A549 (cell line): ENCODE data around the gene CNNM3. TPM values are rescaled to one million over a fixed set of nuclear protein-coding genes. Genes with fewer than 3 reads are reported as not detected.
A peak's percentile ranks its signal among the peaks of the same experiment; 100 is the strongest.

ENCODE experiments used
- ATAC-seq, 2 experiments: fragments of 200-7000 bp in 1 of 2; fragments of >200 bp in 1 of 2; cut with Nextera tagmentation in 1 of 2; cut with Tn5 transposase in 1 of 2; 3 replicates each; pipeline versions ENCODE4 v1.8.0 to v1.9.1; 2018 to 2020; ENCODE audit warnings: mild to moderate bottlenecking in 1 of 2, moderate library complexity in 1 of 2
- CTCF ChIA-PET: fragments of 300-600 bp; sonication (Branson Sonifier 250); formaldehyde crosslinking; extraction: SDS; loops from one replicate; lab custom pipeline; 2021; ENCODE audit warnings: antibody characterized with exemption, inconsistent platforms; lab: Yijun Ruan, JAX
- POLR2A ChIA-PET: fragments of 350-600 bp; formaldehyde crosslinking; extraction: SDS; loops from one replicate; lab custom pipeline; 2021; ENCODE audit warnings: antibody characterized with exemption, inconsistent platforms; lab: Yijun Ruan, JAX
- DNase-seq, 2 experiments: peaks; one replicate each; pipeline versions ENCODE4 v3.0.0 to v3.0.0-alpha.2; 2011 to 2016; ENCODE audit warnings: low read depth in 1 of 2, low spot score in 1 of 2
- FAIRE-seq: peaks from 2 replicates; lab custom pipeline; 2011; peaks lifted over from hg19 to GRCh38; lab: Jason Lieb, UNC
- H3K27ac ChIP-seq, 2 experiments: fragments of >200 bp; sonication (Bioruptor Twin); formaldehyde crosslinking; 3 replicates each; pipeline ENCODE4 v1.5.1; 2016 to 2017
- H3K4me1 ChIP-seq: fragments of >200 bp; sonication (Bioruptor Twin); formaldehyde crosslinking; 3 replicates; pipeline ENCODE4 v1.6.1; 2016
- H3K4me2 ChIP-seq: fragments of >200 bp; sonication (Bioruptor Twin); formaldehyde crosslinking; 3 replicates; pipeline ENCODE4 v1.6.1; 2016
- H3K4me3 ChIP-seq: fragments of >200 bp; sonication (Bioruptor Twin); formaldehyde crosslinking; 3 replicates; pipeline ENCODE4 v1.5.1; 2016
- H3K9me3 ChIP-seq: fragments of >200 bp; sonication (Bioruptor Twin); formaldehyde crosslinking; 3 replicates; pipeline ENCODE4 v1.6.1; 2016
- BHLHE40 ChIP-seq: IDR thresholded peaks from 2 replicates; pipeline ENCODE4 v1.6.1; 2012; ENCODE audit warnings: low read depth, low read length, inconsistent platforms
- CHD2 ChIP-seq: fragments of 150-350 bp; IDR thresholded peaks from 2 replicates; pipeline ENCODE4 v1.6.1; 2014; ENCODE audit warnings: low read length; ENCODE audit not compliant: partially characterized antibody
- CHD4 ChIP-seq: fragments of 200-600 bp; sonication (generic); IDR thresholded peaks from 2 replicates; pipeline ENCODE4 v1.6.1; 2016; ENCODE audit warnings: antibody characterized with exemption, mild to moderate bottlenecking, borderline replicate concordance
- CTCF ChIP-seq: fragments of >200 bp; sonication (Bioruptor Twin); formaldehyde crosslinking; IDR thresholded peaks from 3 replicates; pipeline ENCODE4 v1.5.1; 2016
- E2F6 ChIP-seq: IDR thresholded peaks from 2 replicates; pipeline ENCODE4 v1.6.1; 2012; ENCODE audit warnings: low read depth, borderline replicate concordance
- EHF ChIP-seq: fragments of 250-450 bp; sonication (Bioruptor Pico); IDR thresholded peaks from 2 replicates; pipeline ENCODE4 v1.5.0; 2020; ENCODE audit warnings: mild to moderate bottlenecking
- EP300 ChIP-seq, 2 experiments: fragments of >200 bp; sonication (Bioruptor Twin); formaldehyde crosslinking; IDR thresholded peaks; 2 replicates in 1 of 2; 3 replicates in 1 of 2; pipeline ENCODE4 v1.6.1; 2016 to 2017
- FOSB ChIP-seq: fragments of 250-450 bp; sonication (Bioruptor Pico); IDR thresholded peaks from 2 replicates; pipeline ENCODE4 v1.5.0; 2020; ENCODE audit warnings: mild to moderate bottlenecking, moderate library complexity
- FOSL2 ChIP-seq, 2 experiments: fragments of 450-650 bp in 1 of 2; fragments of >200 bp in 1 of 2; sonication (Bioruptor Twin) in 1 of 2; formaldehyde crosslinking; IDR thresholded peaks; 2 replicates each; pipeline versions ENCODE4 v1.5.0 to v1.6.1; 2016 to 2020; ENCODE audit warnings: mild to moderate bottlenecking in 1 of 2, moderate library complexity in 1 of 2
- GATA3 ChIP-seq: IDR thresholded peaks from 2 replicates; pipeline ENCODE4 v1.6.1; 2012; ENCODE audit warnings: borderline replicate concordance
- HDAC2 ChIP-seq: fragments of 200-600 bp; sonication (generic); IDR thresholded peaks from 2 replicates; pipeline ENCODE4 v1.6.1; 2016
- HOXB5 ChIP-seq: fragments of 250-450 bp; sonication (Bioruptor Pico); IDR thresholded peaks from 2 replicates; pipeline ENCODE4 v1.5.0; 2020; ENCODE audit warnings: mild to moderate bottlenecking, moderate library complexity
- JUN ChIP-seq, 2 experiments: fragments of >200 bp; sonication (Bioruptor Twin); formaldehyde crosslinking; IDR thresholded peaks; 2 replicates in 1 of 2; 3 replicates in 1 of 2; pipeline ENCODE4 v1.6.1; 2016 to 2017
- KDM1A ChIP-seq: fragments of 200-600 bp; sonication (generic); IDR thresholded peaks from 2 replicates; pipeline ENCODE4 v1.6.1; 2016; ENCODE audit warnings: low read depth, mild to moderate bottlenecking
- KDM5A ChIP-seq: fragments of 200-600 bp; sonication (generic); IDR thresholded peaks from 2 replicates; pipeline ENCODE4 v1.6.1; 2016; ENCODE audit warnings: antibody characterized with exemption, mild to moderate bottlenecking
- MAFK ChIP-seq: fragments of 450-650 bp; IDR thresholded peaks from 2 replicates; pipeline ENCODE4 v1.6.1; 2014; ENCODE audit not compliant: partially characterized antibody
- MAX ChIP-seq: IDR thresholded peaks from 2 replicates; pipeline ENCODE4 v1.6.1; 2012
- MAZ ChIP-seq: fragments of 150-350 bp; IDR thresholded peaks from 2 replicates; pipeline ENCODE4 v1.6.1; 2014; ENCODE audit warnings: antibody characterized with exemption, low read depth, low read length, borderline replicate concordance
- MYC ChIP-seq: IDR thresholded peaks from 2 replicates; pipeline ENCODE4 v1.6.1; 2012; ENCODE audit warnings: mild to moderate bottlenecking, inconsistent platforms, low read length, improper control_type of control experiment, borderline replicate concordance
- NPAS2 ChIP-seq: fragments of 250-450 bp; sonication (Bioruptor Pico); IDR thresholded peaks from 2 replicates; pipeline ENCODE4 v1.8.0; 2022; ENCODE audit warnings: mild to moderate bottlenecking, moderate library complexity, borderline replicate concordance
- RAD21 ChIP-seq, 2 experiments: fragments of >200 bp in 1 of 2; sonication (Bioruptor Twin) in 1 of 2; formaldehyde crosslinking in 1 of 2; IDR thresholded peaks in 1 of 2; conservative IDR thresholded peaks in 1 of 2; 2 replicates in 1 of 2; 3 replicates in 1 of 2; pipeline ENCODE4 v1.6.1; 2012 to 2018; ENCODE audit warnings: inconsistent platforms in 1 of 2
- SMC3 ChIP-seq: fragments of >200 bp; sonication (Bioruptor Twin); formaldehyde crosslinking; IDR thresholded peaks from 3 replicates; pipeline ENCODE4 v1.6.1; 2018; ENCODE audit warnings: inconsistent platforms
- SREBF2 ChIP-seq: fragments of 450-650 bp; IDR thresholded peaks from 2 replicates; pipeline ENCODE4 v1.6.1; 2014; ENCODE audit warnings: mild to moderate bottlenecking, moderate library complexity
- TFCP2L1 ChIP-seq: fragments of 250-450 bp; sonication (Bioruptor Pico); IDR thresholded peaks from 2 replicates; pipeline ENCODE4 v1.5.0; 2021; ENCODE audit warnings: mild to moderate bottlenecking
- USF2 ChIP-seq: fragments of 450-650 bp; IDR thresholded peaks from 2 replicates; pipeline ENCODE4 v1.6.1; 2014; ENCODE audit warnings: antibody characterized with exemption
- ZC3H11A ChIP-seq: fragments of 450-650 bp; IDR thresholded peaks from 2 replicates; pipeline ENCODE4 v1.6.1; 2014; ENCODE audit warnings: antibody characterized with exemption, mild to moderate bottlenecking
- WGBS: methylation state at CpG from one replicate; pipeline ENCODE4 v1.1.6; 2017; ENCODE audit errors: missing lambda C conversion rate; 5-methylcytosine and 5-hydroxymethylcytosine counted together
- polyA plus RNA-seq, 4 experiments: library from polyadenylated mRNA; depleted of rRNA in 3 of 4; stranded (reverse); fragments of >200 nt; fragmentation: RNase III in 1 of 4; extraction: RNeasy Plus Mini Kit Qiagen cat#74134 plus additional on column Dnase treatment in 1 of 4; gene quantifications; 2 replicates in 3 of 4; 3 replicates in 1 of 4; pipeline ENCODE4 v1.2.3, GENCODE V29; 2011 to 2017
- TF ChIP-seq, protein P1 (sequence below): fragments of 250-450 bp; sonication (Bioruptor Pico); IDR thresholded peaks from 2 replicates; pipeline ENCODE4 v1.5.0; 2021; ENCODE audit warnings: mild to moderate bottlenecking, moderate library complexity, borderline replicate concordance
- TF ChIP-seq, protein P2 (sequence below): fragments of 150-350 bp; IDR thresholded peaks from 2 replicates; pipeline ENCODE4 v1.6.1; 2014; ENCODE audit warnings: low read depth, mild to moderate bottlenecking, low read length

The CNNM3 gene
- polyA plus RNA-seq, 2 of the 4 experiments (the other 2 are of a cell fraction), result 11.8 to 14.1 TPM

- TF ChIP-seq, protein P1, sequence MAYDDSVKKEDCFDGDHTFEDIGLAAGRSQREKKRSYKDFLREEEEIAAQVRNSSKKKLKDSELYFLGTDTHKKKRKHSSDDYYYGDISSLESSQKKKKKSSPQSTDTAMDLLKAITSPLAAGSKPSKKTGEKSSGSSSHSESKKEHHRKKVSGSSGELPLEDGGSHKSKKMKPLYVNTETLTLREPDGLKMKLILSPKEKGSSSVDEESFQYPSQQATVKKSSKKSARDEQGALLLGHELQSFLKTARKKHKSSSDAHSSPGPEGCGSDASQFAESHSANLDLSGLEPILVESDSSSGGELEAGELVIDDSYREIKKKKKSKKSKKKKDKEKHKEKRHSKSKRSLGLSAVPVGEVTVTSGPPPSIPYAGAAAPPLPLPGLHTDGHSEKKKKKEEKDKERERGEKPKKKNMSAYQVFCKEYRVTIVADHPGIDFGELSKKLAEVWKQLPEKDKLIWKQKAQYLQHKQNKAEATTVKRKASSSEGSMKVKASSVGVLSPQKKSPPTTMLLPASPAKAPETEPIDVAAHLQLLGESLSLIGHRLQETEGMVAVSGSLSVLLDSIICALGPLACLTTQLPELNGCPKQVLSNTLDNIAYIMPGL, result no peak
- TF ChIP-seq HDAC2 (no peak), MYC (no peak)
Observed at GRCh38 chr2:96773922-96774321, 42.1 kb upstream of the CNNM3 start (continued).

- Histone ChIP-seq H3K4me1 (peaks cover 3% of the 10 kb centered on the region; the same call in 1 of the 3 replicates), H3K4me3 (no peak overlapping the region), H3K4me2 (no peak overlapping the region), H3K9me3 (no peaks in the 10 kb centered on the region), H3K27ac (no peak overlapping the region)
- TF ChIP-seq, protein P2, sequence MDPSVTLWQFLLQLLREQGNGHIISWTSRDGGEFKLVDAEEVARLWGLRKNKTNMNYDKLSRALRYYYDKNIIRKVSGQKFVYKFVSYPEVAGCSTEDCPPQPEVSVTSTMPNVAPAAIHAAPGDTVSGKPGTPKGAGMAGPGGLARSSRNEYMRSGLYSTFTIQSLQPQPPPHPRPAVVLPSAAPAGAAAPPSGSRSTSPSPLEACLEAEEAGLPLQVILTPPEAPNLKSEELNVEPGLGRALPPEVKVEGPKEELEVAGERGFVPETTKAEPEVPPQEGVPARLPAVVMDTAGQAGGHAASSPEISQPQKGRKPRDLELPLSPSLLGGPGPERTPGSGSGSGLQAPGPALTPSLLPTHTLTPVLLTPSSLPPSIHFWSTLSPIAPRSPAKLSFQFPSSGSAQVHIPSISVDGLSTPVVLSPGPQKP, result no peak
- no peak for TF ChIP-seq ZC3H11A
- no peak for TF ChIP-seq HOXB5 (CRISPR knock-in tag)
- no peak for TF ChIP-seq SREBF2
- no peak for TF ChIP-seq FOSL2 (IDR thresholded peaks at IDR 0.05)
- TF ChIP-seq FOSL2 (CRISPR knock-in tag; IDR thresholded peaks at IDR 0.05), result no peak
- TF ChIP-seq CHD2, result no peak
- TF ChIP-seq EP300 (IDR thresholded peaks at IDR 0.05), result no peak
- TF ChIP-seq E2F6, result no peak
- TF ChIP-seq USF2, result no peak
- TF ChIP-seq TFCP2L1 (CRISPR knock-in tag), result no peak
- TF ChIP-seq BHLHE40, result no peak
- no peak for TF ChIP-seq CHD4
- no peak for TF ChIP-seq MAZ
- FAIRE-seq (no peak), DNase-seq (no peak), ATAC-seq (peak in 1 of 2 experiments; percentile 24; a peak in 2 of 6 replicates)
- ChIA-PET CTCF (interaction anchor here (0.9 to 5.0 kb wide), 4 partner anchors 13 to 221 kb away, joined by 3 to 46 read pairs (median 3); partner anchors contain the start of gene CNNM4), POLR2A (no interaction called here)
- WGBS, result 55% methylated on average over 1 of the region's 1 CpG
Observed at GRCh38 chr2:96775160-96775559, 40.9 kb upstream of the CNNM3 start.

GRCh38 chr2:96783388-96783787, 32.7 kb upstream of the CNNM3 start:
- ChIA-PET CTCF (interaction anchor here (0.6 to 3.2 kb wide), 7 partner anchors 9 to 234 kb away, joined by 3 to 16 read pairs (median 4); partner anchors contain the start of gene CNNM4), POLR2A (no interaction called here)
- WGBS, result 71% methylated on average over 4 of the region's 4 CpGs
- H3K4me2 ChIP-seq, result no peak overlapping the region
- no peak overlapping the region for H3K4me3 ChIP-seq
- H3K27ac ChIP-seq, result no peak overlapping the region
- ATAC-seq (no peak), FAIRE-seq (no peak)
- H3K4me1 ChIP-seq, result peaks cover 23% of the 10 kb centered on the region
- TF ChIP-seq GATA3 (no peak), EHF (no peak), MYC (no peak), NPAS2 (CRISPR knock-in tag) (no peak), CHD4 (no peak), JUN (IDR thresholded peaks at IDR 0.05) (no peak), SMC3 (no peak), MAX (no peak), KDM5A (no peak), RAD21 (conservative IDR thresholded peaks at IDR 0.05 in 1 of 2, IDR thresholded peaks at IDR 0.05 in 1 of 2) (no peak), SREBF2 (no peak), KDM1A (no peak), MAZ (no peak), FOSB (no peak), HDAC2 (no peak), CTCF (no peak), MAFK (no peak)
- TF ChIP-seq, all 56 proteins: peak for 0
- H3K9me3 ChIP-seq, result no peaks in the 10 kb centered on the region
- no peak for DNase-seq
